ENCODE measurements around the gene CLCN6. TPM values are rescaled to one million over a fixed set of nuclear protein-coding genes. Genes with fewer than 3 reads are reported as not detected.

Gene CLCN6
- total and polyA plus RNA-seq, 7 donors, result 5.5 to 17.5 (median 8.3) TPM

DNA sequence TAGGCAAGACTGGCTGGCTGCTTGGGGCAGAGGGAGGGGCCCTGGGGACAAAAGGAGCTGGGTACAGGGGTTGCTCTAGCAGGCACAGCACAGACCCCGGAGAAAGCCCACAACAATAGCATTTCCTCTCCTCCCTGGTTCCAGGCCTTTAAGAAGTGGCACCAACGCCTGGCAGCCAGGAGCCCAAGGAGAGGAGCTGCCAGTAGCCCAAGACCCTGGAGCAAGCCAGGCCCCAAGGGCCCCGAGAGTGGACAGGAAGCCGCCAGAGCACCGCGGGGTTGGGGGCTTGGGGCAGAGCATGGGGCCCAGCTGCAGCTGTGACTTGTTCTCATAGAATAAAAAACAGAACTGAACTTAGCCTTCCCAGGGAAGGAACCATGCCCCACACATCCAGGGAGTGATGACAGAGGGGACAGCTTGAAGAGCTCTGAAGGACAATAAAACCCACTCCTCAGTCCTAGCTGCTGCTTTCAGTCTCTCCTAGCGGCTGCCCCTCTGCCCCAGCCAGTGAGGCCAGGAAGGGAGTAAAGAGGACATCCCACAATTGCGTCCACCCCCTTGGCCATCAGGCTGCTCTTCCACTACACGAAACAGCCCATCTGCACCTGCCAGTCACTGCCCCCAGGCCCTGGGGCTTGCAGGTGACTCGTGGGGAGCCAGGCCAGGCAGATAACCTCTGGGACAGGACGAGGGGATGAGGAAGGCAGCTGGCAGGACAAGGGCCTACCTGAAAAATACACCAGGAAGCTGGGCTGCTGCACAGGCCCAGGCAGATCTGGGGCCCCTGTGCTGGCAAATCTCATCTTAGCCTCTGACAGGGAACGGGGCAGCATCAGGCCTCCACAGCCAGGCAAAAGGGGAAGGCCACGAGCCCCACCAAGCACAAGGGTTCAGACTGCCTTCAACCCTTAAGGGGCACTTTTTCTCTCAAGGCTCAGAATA is 16.6 kb upstream of the CLCN6 start:
- Histone ChIP-seq H3K27ac (peak overlapping the region; percentile 98), H3K36me3 (ENCODE audit: insufficient read depth in 1 of 2, low read depth in 1 of 2) (peaks cover 0 to 35% of the 10 kb centered on the region in 2 donors), H3K4me3 (no peak overlapping the region), H3K4me1 (peaks cover 76% of the 10 kb centered on the region), H3K27me3 (ENCODE audit: insufficient read depth in 3 of 3, low read length in 2 of 3) (no peaks in the 10 kb centered on the region), H3K9me3 (no peaks in the 10 kb centered on the region)
- intact Hi-C loops (cut with DNase I), result loop anchor here in 1 of 2 donors (5.0 kb wide), 1 partner anchor 52 kb away; the partner anchor contains the start of gene AGTRAP
- ATAC-seq, result peak in 1 of 4 donors; percentile 2
- TF ChIP-seq CTCF (IDR thresholded peaks at IDR 0.05), result no peak
- 42 to 55% (median 46%) methylated on average over 13 of the region's 13 CpGs for WGBS, 3 donors
- DNase-seq, result no peak

DNA sequence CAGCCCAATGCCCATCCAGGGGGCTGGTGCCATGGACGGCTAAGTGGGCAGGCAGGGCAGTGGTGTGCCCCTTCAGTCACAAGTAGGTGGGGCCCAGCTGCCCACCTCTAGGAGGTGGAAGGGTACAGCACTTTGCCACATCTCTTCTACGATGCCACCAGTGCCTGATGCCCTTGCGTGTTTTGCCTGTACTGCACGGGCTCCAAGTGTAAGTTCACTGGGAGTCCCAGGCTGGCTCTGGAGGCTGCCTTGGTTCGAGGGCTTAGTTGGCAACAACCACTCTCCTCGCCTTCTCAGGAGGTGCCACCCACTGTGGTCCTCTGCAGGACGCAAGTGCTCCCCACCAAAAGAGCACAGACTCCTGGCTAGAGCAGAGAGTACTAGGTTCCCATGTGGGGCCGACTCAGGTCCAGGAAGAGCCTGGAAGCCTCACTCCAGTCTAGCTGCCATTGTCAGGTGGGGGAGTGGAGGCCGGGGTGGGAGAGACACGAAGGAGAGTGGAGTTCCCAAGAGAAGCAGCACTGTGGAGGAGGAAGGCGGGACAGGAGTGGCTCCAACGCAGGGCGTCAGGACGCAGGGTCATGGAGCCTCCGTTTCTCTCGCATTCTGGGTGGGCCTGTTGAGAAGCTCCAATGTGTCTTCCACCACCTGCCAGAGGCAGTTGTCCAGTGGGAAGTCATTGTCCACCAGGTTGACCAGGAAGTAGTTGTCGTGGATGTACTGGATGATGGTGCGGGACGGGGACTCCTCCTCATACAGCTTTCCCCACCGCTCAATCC is 15.7 kb upstream of the CLCN6 start:
- WGBS, 3 donors, result 49 to 57% (median 49%) methylated on average over 20 of the region's 20 CpGs
- H3K27me3 ChIP-seq (ENCODE audit: insufficient read depth in 3 of 3, low read length in 2 of 3), result no peaks in the 10 kb centered on the region
- peak in 1 of 4 donors; percentile 1 for ATAC-seq
- H3K27ac ChIP-seq, result peak overlapping the region; percentile 98
- H3K4me3 ChIP-seq, result peak overlapping the region; percentile 41
- peaks cover 0 to 44% of the 10 kb centered on the region in 2 donors for H3K36me3 ChIP-seq (ENCODE audit: insufficient read depth in 1 of 2, low read depth in 1 of 2)
- no peaks in the 10 kb centered on the region for H3K9me3 ChIP-seq
- DNase-seq, result no peak
- no peak for TF ChIP-seq CTCF (IDR thresholded peaks at IDR 0.05)
- peaks cover 73% of the 10 kb centered on the region for H3K4me1 ChIP-seq
- intact Hi-C loops (cut with DNase I), result no loop called here

GRCh38 chr1:11790880-11791715 is 14.9 kb upstream of the CLCN6 start:
- intact Hi-C loops (cut with DNase I), result no loop called here
- Histone ChIP-seq H3K4me1 (peaks cover 70% of the 10 kb centered on the region), H3K27ac (peak overlapping the region; percentile 98), H3K9me3 (no peaks in the 10 kb centered on the region), H3K36me3 (ENCODE audit: insufficient read depth in 1 of 2, low read depth in 1 of 2) (peaks cover 5 to 52% of the 10 kb centered on the region in 2 donors), H3K4me3 (peak overlapping the region; percentile 41), H3K27me3 (ENCODE audit: insufficient read depth in 3 of 3, low read length in 2 of 3) (no peaks in the 10 kb centered on the region)
- DNase-seq (peak; percentile 91 to 96), ATAC-seq (peak; percentile 88 to 94 (median 90))
- 38 to 43% (median 39%) methylated on average over 17 to 19 of the region's 19 CpGs for WGBS, 3 donors
- TF ChIP-seq CTCF (IDR thresholded peaks at IDR 0.05), result no peak

DNA sequence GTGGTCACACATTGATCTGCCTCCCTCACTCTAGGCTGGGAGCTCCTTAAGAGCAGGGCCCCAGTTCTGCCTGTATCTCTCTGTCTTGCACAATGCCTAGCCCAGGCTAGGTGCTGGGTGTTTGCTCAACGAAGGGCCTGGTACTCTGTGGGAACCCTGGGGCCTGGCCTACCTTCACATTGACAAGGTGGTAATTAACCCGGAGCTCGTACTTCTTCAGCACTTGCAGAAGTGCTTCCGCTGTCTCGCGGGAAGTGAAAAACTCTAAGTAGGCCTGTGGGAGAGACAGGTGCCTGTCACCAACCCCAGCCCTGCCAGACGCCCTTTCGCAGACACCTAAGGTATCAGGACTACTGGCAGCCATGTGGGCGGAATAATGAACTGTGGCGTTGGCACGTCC is 13.9 kb upstream of the CLCN6 start:
- Histone ChIP-seq H3K4me1 (peaks cover 68% of the 10 kb centered on the region), H3K9me3 (no peaks in the 10 kb centered on the region), H3K27me3 (ENCODE audit: insufficient read depth in 3 of 3, low read length in 2 of 3) (no peaks in the 10 kb centered on the region), H3K36me3 (ENCODE audit: insufficient read depth in 1 of 2, low read depth in 1 of 2) (peaks cover 5 to 63% of the 10 kb centered on the region in 2 donors), H3K4me3 (no peak overlapping the region), H3K27ac (peak overlapping the region; percentile 98)
- no peak for DNase-seq
- ATAC-seq, result no peak
- no peak for TF ChIP-seq CTCF (IDR thresholded peaks at IDR 0.05)
- WGBS, 3 donors, result 74 to 88% (median 82%) methylated on average over 11 of the region's 11 CpGs
- intact Hi-C loops (cut with DNase I), result no loop called here
